ENCODE data around the gene OR4N5. TPM values are rescaled to one million over a fixed set of nuclear protein-coding genes. Genes with fewer than 3 reads are reported as not detected.
"Not testable (repeated sequence)": the region's sequence is repeated elsewhere in the genome, so short reads cannot be mapped to it uniquely, and the experiment has no call there.

OR4N5 gene
- not detected for total RNA-seq
- polyA plus RNA-seq (ENCODE audit: insufficient read length in 6 of 6), result not detected
- long read RNA-seq, donor 1, result 0 reads
- long read RNA-seq, donor 2, result 0 reads
- long read RNA-seq, donor 3, result 0 reads
- long read RNA-seq, donor 4, result 0 reads
- long read RNA-seq, donor 5, result 0 reads
- long read RNA-seq, donor 6, result 0 reads
- long read RNA-seq, donor 7, result 0 reads
- long read RNA-seq, donor 8, result 0 reads
- long read RNA-seq, donor 9, result 0 reads
- long read RNA-seq, donor 10, result 0 reads
- long read RNA-seq, donor 11, result 0 reads
- long read RNA-seq, donor 12, result 0 reads

- Histone ChIP-seq H3K9me3 (no peaks in the 10 kb centered on the region), H3K27ac (no peak within 1 kb of the TSS), H3K4me3 (no peak within 1 kb of the TSS), H3K27me3 (no peaks in the 10 kb centered on the region), H3K4me1 (no peaks in the 10 kb centered on the region), H3K36me3 (no peaks in the 10 kb centered on the region)
- intact Hi-C loops (cut with DNase I), result no loop called here
- DNase-seq (no peak), ATAC-seq (no peak)
- no peak for TF ChIP-seq CTCF (IDR thresholded peaks at IDR 0.05)
These were observed at the start of gene OR4N5 for GRCh38 chr14:20138520-20138919. OR4N5 (plus strand) TSS chr14:20138820; CDS start chr14:20143736, 4,916 bp downstream.

GRCh38 chr14:20092050-20092449 lies 46.6 kb upstream of the OR4N5 start:
- intact Hi-C loops (cut with DNase I), result no loop called here
- H3K27ac ChIP-seq, result no peak overlapping the region
- H3K9me3 ChIP-seq, result no peaks in the 10 kb centered on the region
- H3K27me3 ChIP-seq, result no peaks in the 10 kb centered on the region
- no peaks in the 10 kb centered on the region for H3K36me3 ChIP-seq
- no peak for ATAC-seq
- no peak overlapping the region for H3K4me3 ChIP-seq
- DNase-seq, result no peak
- no peak for TF ChIP-seq CTCF (IDR thresholded peaks at IDR 0.05)
- no peaks in the 10 kb centered on the region for H3K4me1 ChIP-seq

- H3K9me3 ChIP-seq, result no peaks in the 10 kb centered on the region
- H3K4me3 ChIP-seq, result no peak overlapping the region
- H3K27ac ChIP-seq, result no peak overlapping the region
- no peaks in the 10 kb centered on the region for H3K27me3 ChIP-seq
- ATAC-seq (no peak), DNase-seq (no peak)
- intact Hi-C loops (cut with DNase I), result no loop called here
- no peaks in the 10 kb centered on the region for H3K36me3 ChIP-seq
- no peaks in the 10 kb centered on the region for H3K4me1 ChIP-seq
- no peak for TF ChIP-seq CTCF (IDR thresholded peaks at IDR 0.05)
These were observed 45.2 kb upstream of the OR4N5 start for GRCh38 chr14:20093442-20093841.

- peak in 1 of 4 donors; percentile 51 for DNase-seq
These were observed 39.5 kb upstream of the OR4N5 start for GRCh38 chr14:20098926-20099770.

GRCh38 chr14:20110438-20110837 lies 28.2 kb upstream of the OR4N5 start, which contains the start of gene OR4K17:
OR4K17 (plus strand) TSS chr14:20110739; CDS start chr14:20117500, 6,761 bp downstream.
- Histone ChIP-seq H3K27ac (no peak within 1 kb of the TSS), H3K36me3 (no peaks in the 10 kb centered on the region), H3K4me3 (no peak within 1 kb of the TSS), H3K27me3 (no peaks in the 10 kb centered on the region), H3K9me3 (no peaks in the 10 kb centered on the region), H3K4me1 (no peaks in the 10 kb centered on the region)
- ATAC-seq, result no peak
- no peak for DNase-seq
- no peak for TF ChIP-seq CTCF (IDR thresholded peaks at IDR 0.05)
- intact Hi-C loops (cut with DNase I), result no loop called here

More at GRCh38 chr14:20098926-20099770, 39.5 kb upstream of the OR4N5 start:
- H3K27ac ChIP-seq; ATAC-seq; H3K4me3 ChIP-seq; H3K4me1 ChIP-seq; H3K9me3 ChIP-seq; H3K27me3 ChIP-seq; H3K36me3 ChIP-seq; intact Hi-C loops (cut with DNase I): not testable (repeated sequence)
